ENCODE data around the gene PDE6G. TPM values are rescaled to one million over a fixed set of nuclear protein-coding genes. Genes with fewer than 3 reads are reported as not detected.

PDE6G gene
- total RNA-seq, result under 1 TPM in 1 of 2 donors, not detected in 1; 0.58 TPM
- under 1 TPM in 1 of 2 donors, not detected in 1; 0.43 TPM for polyA plus RNA-seq
- long read RNA-seq, donor 1, partial matches to known transcripts, result 0 of 1 reads
- long read RNA-seq, donor 1, other reads (novel, unspliced or antisense), result 0 of 1 reads
- long read RNA-seq, donor 2, partial matches to known transcripts, result 1 of 1 reads
- long read RNA-seq, donor 2, other reads (novel, unspliced or antisense), result 0 of 1 reads

DNA sequence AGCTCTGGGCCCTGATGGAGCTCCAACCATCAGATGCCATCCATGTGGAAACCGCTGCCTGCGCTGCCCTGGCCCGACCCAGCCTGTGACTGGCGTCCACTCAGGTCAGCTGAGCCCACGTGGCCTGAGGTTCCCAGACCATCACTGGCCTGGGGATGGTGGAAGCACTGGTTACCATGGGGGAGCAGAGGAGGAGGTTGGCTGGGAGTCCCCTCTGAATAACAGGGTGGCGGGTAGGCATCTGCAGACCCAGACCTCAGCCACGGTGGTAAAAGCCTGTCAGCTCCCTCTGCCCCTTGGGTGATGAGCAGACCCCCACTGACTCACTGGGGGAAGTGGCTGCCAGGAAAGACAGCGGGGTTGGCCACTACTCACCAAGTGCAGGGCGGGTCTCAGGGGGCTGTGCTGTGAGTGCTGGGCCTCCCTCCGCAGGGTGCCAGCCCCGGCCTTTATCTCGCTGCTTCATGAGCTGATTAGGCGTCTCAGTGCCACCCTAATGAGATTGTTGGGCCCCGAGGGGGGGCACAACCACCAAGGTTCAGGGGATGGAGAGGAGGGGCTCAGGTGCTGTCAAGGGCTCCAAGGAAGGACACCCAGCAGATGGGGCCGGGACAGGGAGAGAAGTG lies at the start of gene PDE6G:
Gene PDE6G, minus strand, starts transcription at position 425 of the 626 bp plus-strand sequence. CDS start 3,237 bp downstream, outside the sequence.
- intact Hi-C loops (cut with DNase I), result no loop called here
- Histone ChIP-seq H3K4me3 (ENCODE audit: low read length in 2 of 2) (no peak within 1 kb of the TSS), H3K27me3 (ENCODE audit: control insufficient read depth in 1 of 2, insufficient read depth in 2 of 2, low read length in 1 of 2) (no peaks in the 10 kb centered on the region), H3K4me1 (ENCODE audit: control insufficient read depth in 1 of 2, insufficient read depth in 2 of 2, low read length in 2 of 2) (no peaks in the 10 kb centered on the region), H3K9me3 (ENCODE audit: control insufficient read depth, low read length) (no peaks in the 10 kb centered on the region), H3K36me3 (ENCODE audit: control insufficient read depth in 1 of 2, insufficient read depth in 2 of 2, low read length in 1 of 2) (no peaks in the 10 kb centered on the region), H3K27ac (ENCODE audit: low read depth in 1 of 2, low read length in 2 of 2) (no peak within 1 kb of the TSS)
- DNase-seq, result no peak
- 79 to 84% methylated on average over 15 of the region's 15 CpGs for WGBS, 2 donors
- ATAC-seq (ENCODE audit: low FRiP score), result no peak

DNA sequence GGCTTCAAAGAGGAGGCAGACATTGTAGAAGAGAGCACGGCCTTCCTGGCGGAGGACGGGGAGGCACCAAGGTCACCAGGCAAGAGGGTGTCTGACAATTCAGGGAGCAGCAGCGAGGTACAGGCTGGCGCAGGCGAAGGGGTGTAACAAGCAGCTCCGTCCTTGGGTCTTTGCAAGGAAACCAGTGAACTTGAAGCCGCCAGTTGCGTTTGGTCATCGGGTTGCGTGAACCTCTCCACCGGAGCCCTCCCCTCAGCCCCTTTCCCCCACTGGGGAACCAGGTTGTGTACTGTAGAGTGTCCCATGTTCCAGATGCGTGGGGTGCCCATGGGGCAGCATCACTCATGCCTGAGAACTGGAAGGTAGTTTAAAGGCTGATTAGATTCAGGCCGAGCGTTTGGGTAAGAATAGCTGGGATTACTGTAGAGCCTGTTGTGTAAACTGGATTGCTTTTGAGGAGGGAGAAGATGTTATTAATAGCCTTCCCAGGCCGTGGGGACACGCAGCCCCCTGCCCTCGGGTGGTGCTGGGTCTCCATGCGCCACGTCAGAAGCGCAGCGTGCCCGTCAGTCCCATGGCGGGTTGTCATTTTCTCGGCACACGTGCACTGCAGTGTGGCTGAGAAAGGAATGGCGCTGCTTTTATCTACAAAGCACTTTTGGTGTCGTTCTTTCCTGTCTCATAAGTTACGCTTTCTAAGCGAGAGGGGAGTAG lies 49.3 kb upstream of the PDE6G start:
- Histone ChIP-seq H3K36me3 (ENCODE audit: control insufficient read depth in 1 of 2, insufficient read depth in 2 of 2, low read length in 1 of 2) (no peaks in the 10 kb centered on the region), H3K9me3 (ENCODE audit: control insufficient read depth, low read length) (no peaks in the 10 kb centered on the region), H3K27ac (ENCODE audit: low read depth in 1 of 2, low read length in 2 of 2) (no peak overlapping the region), H3K4me1 (ENCODE audit: control insufficient read depth in 1 of 2, insufficient read depth in 2 of 2, low read length in 2 of 2) (no peaks in the 10 kb centered on the region), H3K27me3 (ENCODE audit: control insufficient read depth in 1 of 2, insufficient read depth in 2 of 2, low read length in 1 of 2) (no peaks in the 10 kb centered on the region), H3K4me3 (ENCODE audit: low read length in 2 of 2) (no peak overlapping the region)
- DNase-seq (no peak), ATAC-seq (ENCODE audit: low FRiP score) (no peak)
- intact Hi-C loops (cut with DNase I), result no loop called here
- 91 to 94% methylated on average over 30 of the region's 30 CpGs for WGBS, 2 donors

GRCh38 chr17:81703747-81704654 lies 47.7 kb upstream of the PDE6G start:
- H3K4me3 ChIP-seq (ENCODE audit: low read length in 2 of 2), result peak overlapping the region; percentile 52 to 81
- H3K9me3 ChIP-seq (ENCODE audit: control insufficient read depth, low read length), result no peaks in the 10 kb centered on the region
- ATAC-seq (ENCODE audit: low FRiP score) (no peak), DNase-seq (no peak)
- intact Hi-C loops (cut with DNase I), result loop anchor here in 1 of 2 donors (2.0 kb wide), 1 partner anchor 37 kb away; the partner anchor contains the start of genes CCDC137 and OXLD1
- H3K36me3 ChIP-seq (ENCODE audit: control insufficient read depth in 1 of 2, insufficient read depth in 2 of 2, low read length in 1 of 2), result no peaks in the 10 kb centered on the region
- no peaks in the 10 kb centered on the region for H3K27me3 ChIP-seq (ENCODE audit: control insufficient read depth in 1 of 2, insufficient read depth in 2 of 2, low read length in 1 of 2)
- H3K4me1 ChIP-seq (ENCODE audit: control insufficient read depth in 1 of 2, insufficient read depth in 2 of 2, low read length in 2 of 2), result no peaks in the 10 kb centered on the region
- WGBS, 2 donors, result 31% methylated on average over 26 to 27 of the region's 27 CpGs
- H3K27ac ChIP-seq (ENCODE audit: low read depth in 1 of 2, low read length in 2 of 2), result no peak overlapping the region

DNA sequence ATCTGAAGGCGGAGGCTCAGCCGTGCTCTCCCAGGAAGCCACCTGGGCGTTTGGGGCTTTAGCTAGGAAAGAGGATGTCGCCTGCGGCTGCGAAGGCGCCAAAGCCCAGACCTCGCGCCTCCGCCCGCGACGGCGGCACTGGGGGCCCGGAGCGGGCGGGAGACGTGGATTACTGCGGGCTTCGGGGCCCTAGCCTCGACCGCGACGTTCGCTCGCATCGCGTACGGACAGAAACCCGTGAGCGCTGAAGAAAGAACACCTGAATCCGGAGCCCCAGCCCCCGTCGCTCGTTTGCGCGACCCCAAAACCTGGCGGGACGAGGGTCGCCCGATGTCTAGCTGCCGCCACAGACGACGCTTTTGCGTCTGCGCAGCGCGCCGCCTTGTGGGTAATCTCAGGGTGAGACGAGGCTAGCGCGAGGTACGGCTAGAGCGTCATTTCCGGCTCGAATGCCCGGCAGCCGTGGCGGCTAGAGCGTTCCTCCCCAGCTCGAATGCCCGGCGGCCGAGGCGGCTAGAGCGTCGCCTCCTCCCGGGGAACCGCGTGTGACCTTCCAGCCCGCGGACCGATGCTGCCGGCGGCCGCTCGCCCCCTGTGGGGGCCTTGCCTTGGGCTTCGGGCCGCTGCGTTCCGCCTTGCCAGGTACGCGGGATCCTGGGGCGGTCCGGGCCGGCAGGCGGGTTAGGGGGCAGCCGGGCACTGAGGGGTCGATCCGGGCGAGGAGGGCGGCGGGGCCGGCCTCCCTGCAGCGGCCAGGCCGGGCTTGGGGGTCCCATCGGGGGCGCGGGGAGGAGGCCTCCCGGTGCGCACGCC lies 46.8 kb upstream of the PDE6G start, which contains the start of gene MRPL12:
Gene MRPL12, plus strand, starts transcription at position 434 of the 813 bp plus-strand sequence. Its CDS starts 135 bp downstream, at position 569.
- Histone ChIP-seq H3K4me1 (ENCODE audit: control insufficient read depth in 1 of 2, insufficient read depth in 2 of 2, low read length in 2 of 2) (no peaks in the 10 kb centered on the region), H3K36me3 (ENCODE audit: control insufficient read depth in 1 of 2, insufficient read depth in 2 of 2, low read length in 1 of 2) (no peaks in the 10 kb centered on the region), H3K4me3 (ENCODE audit: low read length in 2 of 2) (peak within 1 kb of the TSS; percentile 74 to 81), H3K27me3 (ENCODE audit: control insufficient read depth in 1 of 2, insufficient read depth in 2 of 2, low read length in 1 of 2) (no peaks in the 10 kb centered on the region), H3K27ac (ENCODE audit: low read depth in 1 of 2, low read length in 2 of 2) (peak within 1 kb of the TSS; percentile 71 to 87), H3K9me3 (ENCODE audit: control insufficient read depth, low read length) (no peaks in the 10 kb centered on the region)
- WGBS, 2 donors, result 0 to 1% methylated on average over 94 to 102 of the region's 102 CpGs
- DNase-seq (peak; percentile 96 to 98), ATAC-seq (ENCODE audit: low FRiP score) (peak; percentile 95)
- intact Hi-C loops (cut with DNase I), result loop anchor here in 1 of 2 donors (2.0 kb wide), 1 partner anchor 36 kb away; the partner anchor contains the start of genes CCDC137 and OXLD1

GRCh38 chr17:81701288-81702071 lies 45.1 kb upstream of the PDE6G start:
- H3K9me3 ChIP-seq (ENCODE audit: control insufficient read depth, low read length), result no peaks in the 10 kb centered on the region
- H3K27ac ChIP-seq (ENCODE audit: low read depth in 1 of 2, low read length in 2 of 2), result no peak overlapping the region
- DNase-seq (no peak), ATAC-seq (ENCODE audit: low FRiP score) (no peak)
- H3K36me3 ChIP-seq (ENCODE audit: control insufficient read depth in 1 of 2, insufficient read depth in 2 of 2, low read length in 1 of 2), result no peaks in the 10 kb centered on the region
- H3K4me3 ChIP-seq (ENCODE audit: low read length in 2 of 2), result no peak overlapping the region
- WGBS, 2 donors, result 71 to 75% methylated on average over 23 of the region's 23 CpGs
- no peaks in the 10 kb centered on the region for H3K4me1 ChIP-seq (ENCODE audit: control insufficient read depth in 1 of 2, insufficient read depth in 2 of 2, low read length in 2 of 2)
- intact Hi-C loops (cut with DNase I), result loop anchor here in 1 of 2 donors (2.0 kb wide), 1 partner anchor 35 kb away; the partner anchor contains the start of genes CCDC137 and OXLD1
- H3K27me3 ChIP-seq (ENCODE audit: control insufficient read depth in 1 of 2, insufficient read depth in 2 of 2, low read length in 1 of 2), result no peaks in the 10 kb centered on the region

DNA sequence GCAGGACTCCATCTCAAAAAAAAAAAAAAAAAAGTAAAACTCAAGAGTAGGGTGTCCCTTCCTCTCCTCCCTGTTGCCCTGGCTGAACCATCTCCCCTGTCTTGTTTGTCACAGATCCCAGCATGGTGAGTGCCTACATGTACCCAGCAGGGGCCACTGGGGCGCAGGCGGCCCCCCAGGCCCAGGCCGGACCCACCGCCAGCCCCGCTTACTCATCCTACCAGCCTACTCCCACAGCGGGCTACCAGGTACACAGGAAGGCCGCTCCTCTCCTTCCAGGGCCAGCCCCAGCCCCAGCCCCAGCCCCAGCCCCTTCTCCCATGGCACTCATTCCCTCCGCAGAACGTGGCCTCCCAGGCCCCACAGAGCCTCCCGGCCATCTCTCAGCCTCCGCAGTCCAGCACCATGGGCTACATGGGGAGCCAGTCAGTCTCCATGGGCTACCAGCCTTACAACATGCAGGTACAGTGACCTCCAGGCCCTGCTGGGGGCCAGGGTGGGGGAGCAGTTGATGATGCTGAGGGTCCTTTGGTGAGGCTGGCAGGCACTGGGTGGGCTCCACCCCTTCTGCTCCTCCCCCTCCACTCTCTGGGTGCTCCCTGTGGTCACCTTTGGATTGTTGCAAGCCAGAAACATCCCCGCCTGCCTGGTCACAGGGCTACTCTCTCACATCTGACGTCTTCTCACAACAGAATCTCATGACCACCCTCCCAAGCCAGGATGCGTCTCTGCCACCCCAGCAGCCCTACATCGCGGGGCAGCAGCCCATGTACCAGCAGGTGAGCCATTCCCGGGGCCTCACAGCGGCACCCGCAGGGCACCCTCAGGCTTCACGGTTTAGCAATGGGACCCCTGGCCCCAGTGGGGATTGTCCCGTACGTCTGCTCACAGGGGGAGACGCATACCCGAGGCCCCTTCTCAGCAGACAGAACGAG lies 44.3 kb upstream of the PDE6G start:
- 85% methylated on average over 25 of the region's 25 CpGs for WGBS, 2 donors
- DNase-seq (no peak), ATAC-seq (ENCODE audit: low FRiP score) (no peak)
- Histone ChIP-seq H3K4me1 (ENCODE audit: control insufficient read depth in 1 of 2, insufficient read depth in 2 of 2, low read length in 2 of 2) (no peaks in the 10 kb centered on the region), H3K36me3 (ENCODE audit: control insufficient read depth in 1 of 2, insufficient read depth in 2 of 2, low read length in 1 of 2) (no peaks in the 10 kb centered on the region), H3K4me3 (ENCODE audit: low read length in 2 of 2) (no peak overlapping the region), H3K27me3 (ENCODE audit: control insufficient read depth in 1 of 2, insufficient read depth in 2 of 2, low read length in 1 of 2) (no peaks in the 10 kb centered on the region), H3K9me3 (ENCODE audit: control insufficient read depth, low read length) (no peaks in the 10 kb centered on the region), H3K27ac (ENCODE audit: low read depth in 1 of 2, low read length in 2 of 2) (no peak overlapping the region)
- intact Hi-C loops (cut with DNase I), result no loop called here
